Lower leg skin (tissue), 3 donors: ENCODE measurements around the gene GPC5.

ENCODE experiments used
- POLR2A ChIP-seq, 2 donors: fragments of 450-650 bp; IDR thresholded peaks; one replicate each; pipeline ENCODE4 v1.6.1; 2016 to 2017; ENCODE audit warnings: antibody characterized with exemption in 2 of 2, mild to moderate bottlenecking in 1 of 2, moderate library complexity in 1 of 2
- TF ChIP-seq, protein P1 (sequence below), 3 donors: fragments of 450-650 bp; IDR thresholded peaks; one replicate each; pipeline ENCODE4 v1.5.1; 2016; ENCODE audit warnings: antibody characterized with exemption in 3 of 3, mild to moderate bottlenecking in 3 of 3, moderate library complexity in 2 of 3

DNA sequence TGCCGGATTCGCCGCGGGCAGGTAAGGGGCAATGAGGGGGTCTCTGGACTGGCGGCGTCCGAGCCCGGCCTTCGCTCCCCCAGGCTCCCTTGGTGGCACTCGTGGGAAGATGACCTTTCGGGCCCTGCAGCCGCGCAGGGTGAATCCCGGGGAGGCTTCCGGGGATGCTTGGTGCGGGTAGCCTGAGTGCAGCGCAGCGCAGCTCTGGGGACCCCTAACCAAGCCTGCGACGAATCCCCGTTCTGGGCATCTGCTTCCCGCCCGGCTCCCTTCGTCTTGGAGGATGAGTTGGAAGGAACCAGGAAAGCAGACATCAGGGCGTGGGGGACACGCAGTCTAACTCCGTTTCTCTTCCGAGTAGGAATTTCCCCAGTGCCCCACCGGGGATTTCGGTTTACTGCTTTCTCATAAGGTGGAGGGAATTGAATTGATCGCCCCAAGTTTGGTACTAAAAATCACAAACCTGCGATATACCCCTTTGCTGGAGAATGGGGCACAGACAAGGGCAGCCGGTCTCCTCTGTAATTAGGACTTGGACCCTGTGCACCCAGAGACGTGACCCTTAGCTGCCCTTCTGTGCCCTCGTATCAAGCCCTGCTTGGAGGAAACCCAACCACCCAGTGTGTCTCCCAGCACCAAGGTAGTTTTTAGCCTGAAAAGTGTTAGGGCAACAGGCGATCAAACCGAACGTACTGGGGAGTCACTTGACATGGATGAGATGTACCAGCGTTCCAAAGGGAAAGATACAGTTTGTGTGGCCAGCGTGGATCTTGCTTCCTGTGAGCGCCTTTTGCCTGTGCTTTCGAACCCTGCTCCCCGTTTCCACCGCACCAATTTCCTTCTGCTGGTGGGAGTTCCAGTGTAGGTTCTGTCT, 1.0 kb downstream of the GPC5 start:
- TF ChIP-seq, protein P1, sequence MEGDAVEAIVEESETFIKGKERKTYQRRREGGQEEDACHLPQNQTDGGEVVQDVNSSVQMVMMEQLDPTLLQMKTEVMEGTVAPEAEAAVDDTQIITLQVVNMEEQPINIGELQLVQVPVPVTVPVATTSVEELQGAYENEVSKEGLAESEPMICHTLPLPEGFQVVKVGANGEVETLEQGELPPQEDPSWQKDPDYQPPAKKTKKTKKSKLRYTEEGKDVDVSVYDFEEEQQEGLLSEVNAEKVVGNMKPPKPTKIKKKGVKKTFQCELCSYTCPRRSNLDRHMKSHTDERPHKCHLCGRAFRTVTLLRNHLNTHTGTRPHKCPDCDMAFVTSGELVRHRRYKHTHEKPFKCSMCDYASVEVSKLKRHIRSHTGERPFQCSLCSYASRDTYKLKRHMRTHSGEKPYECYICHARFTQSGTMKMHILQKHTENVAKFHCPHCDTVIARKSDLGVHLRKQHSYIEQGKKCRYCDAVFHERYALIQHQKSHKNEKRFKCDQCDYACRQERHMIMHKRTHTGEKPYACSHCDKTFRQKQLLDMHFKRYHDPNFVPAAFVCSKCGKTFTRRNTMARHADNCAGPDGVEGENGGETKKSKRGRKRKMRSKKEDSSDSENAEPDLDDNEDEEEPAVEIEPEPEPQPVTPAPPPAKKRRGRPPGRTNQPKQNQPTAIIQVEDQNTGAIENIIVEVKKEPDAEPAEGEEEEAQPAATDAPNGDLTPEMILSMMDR (IDR thresholded peaks at IDR 0.05): no peak
- no peak for TF ChIP-seq POLR2A (IDR thresholded peaks at IDR 0.05)
